Pons (tissue), 1 donor: ENCODE data around the gene NCAM1.
A peak's percentile ranks its signal among the peaks of the same experiment; 100 is the strongest.

ENCODE experiments used
- DNase-seq: peaks from one replicate; pipeline ENCODE4 v3.0.0-alpha.2; 2016; ENCODE audit warnings: low spot score

Gene NCAM1

GRCh38 chr11:113131036-113131775 lies 170.0 kb downstream of the NCAM1 start:
- no peak for DNase-seq

GRCh38 chr11:113133071-113133470 lies 171.9 kb downstream of the NCAM1 start:
- DNase-seq, result no peak

GRCh38 chr11:113134626-113135025 lies 173.4 kb downstream of the NCAM1 start:
- no peak for DNase-seq

- DNase-seq, result peak; percentile 75
Measured at GRCh38 chr11:113137713-113138529, 176.7 kb downstream of the NCAM1 start.

- DNase-seq, result no peak
Measured at GRCh38 chr11:113138731-113139130, 177.5 kb downstream of the NCAM1 start.

- no peak for DNase-seq
Measured at GRCh38 chr11:113141010-113141409, 179.8 kb downstream of the NCAM1 start.

- DNase-seq, result peak; percentile 88
Measured at GRCh38 chr11:113142508-113142907, 181.3 kb downstream of the NCAM1 start.

GRCh38 chr11:113147249-113147648 lies 186.0 kb downstream of the NCAM1 start:
- peak; percentile 98 for DNase-seq

- DNase-seq, result no peak
Measured at GRCh38 chr11:113148076-113148475, 186.9 kb downstream of the NCAM1 start.

- DNase-seq, result peak; percentile 77
Measured at GRCh38 chr11:113148652-113149051, 187.4 kb downstream of the NCAM1 start.

GRCh38 chr11:113151521-113151920 lies 190.3 kb downstream of the NCAM1 start:
- no peak for DNase-seq

- no peak for DNase-seq
Measured at GRCh38 chr11:113152500-113152899, 191.3 kb downstream of the NCAM1 start.

- DNase-seq, result no peak
Measured at GRCh38 chr11:113153847-113154246, 192.6 kb downstream of the NCAM1 start.

GRCh38 chr11:113159988-113160807 lies 199.0 kb downstream of the NCAM1 start:
- DNase-seq, result no peak

GRCh38 chr11:113160808-113161124 lies 199.5 kb downstream of the NCAM1 start:
- DNase-seq, result no peak

- DNase-seq, result peak; percentile 66
Measured at GRCh38 chr11:113161711-113162591, 200.7 kb downstream of the NCAM1 start.

- DNase-seq, result peak; percentile 93
Measured at GRCh38 chr11:113162592-113162962, 201.4 kb downstream of the NCAM1 start.

GRCh38 chr11:113163291-113164030 lies 202.2 kb downstream of the NCAM1 start:
- peak; percentile 75 for DNase-seq

GRCh38 chr11:113166280-113166679 lies 205.1 kb downstream of the NCAM1 start:
- no peak for DNase-seq

- DNase-seq, result peak; percentile 64
Measured at GRCh38 chr11:113167599-113167998, 206.4 kb downstream of the NCAM1 start.
